ENCODE data around the gene AP1G2. TPM values are rescaled to one million over a fixed set of nuclear protein-coding genes. Genes with fewer than 3 reads are reported as not detected.

The AP1G2 gene
- total RNA-seq, 2 donors from 2014 or later, result 36.4 to 61.7 TPM

- Histone ChIP-seq H3K27ac (no peak overlapping the region), H3K4me1 (ENCODE audit: control insufficient read depth in 1 of 2, low read depth in 2 of 2) (peaks cover 0 to 4% of the 10 kb centered on the region in 2 donors), H3K36me3 (no peaks in the 10 kb centered on the region), H3K4me3 (no peak overlapping the region), H3K9me3 (no peaks in the 10 kb centered on the region), H3K27me3 (replicated peaks; ENCODE audit: insufficient read depth) (peaks cover 5% of the 10 kb centered on the region)
- DNase-seq (ENCODE audit: low spot score) (no peak), ATAC-seq (ENCODE audit: insufficient number of reproducible peaks, low FRiP score, low read depth) (no peak)
- no peak for TF ChIP-seq CTCF (IDR thresholded peaks at IDR 0.05)
Measured at GRCh38 chr14:23582906-23583760, 15.5 kb upstream of the AP1G2 start.

GRCh38 chr14:23580948-23581281 lies 13.3 kb upstream of the AP1G2 start:
- H3K4me3 ChIP-seq, result no peak overlapping the region
- H3K4me1 ChIP-seq (ENCODE audit: control insufficient read depth in 1 of 2, low read depth in 2 of 2), result peaks cover 4 to 14% of the 10 kb centered on the region in 2 donors
- no peaks in the 10 kb centered on the region for H3K36me3 ChIP-seq
- no peak for TF ChIP-seq CTCF (IDR thresholded peaks at IDR 0.05)
- DNase-seq (ENCODE audit: low spot score), result no peak
- H3K9me3 ChIP-seq, result no peaks in the 10 kb centered on the region
- H3K27ac ChIP-seq, result no peak overlapping the region
- H3K27me3 ChIP-seq (replicated peaks; ENCODE audit: insufficient read depth), result peaks cover 16% of the 10 kb centered on the region
- no peak for ATAC-seq (ENCODE audit: insufficient number of reproducible peaks, low FRiP score, low read depth)

- ATAC-seq (ENCODE audit: insufficient number of reproducible peaks, low FRiP score, low read depth) (no peak), DNase-seq (ENCODE audit: low spot score) (no peak)
- peaks cover 16% of the 10 kb centered on the region for H3K27me3 ChIP-seq (replicated peaks; ENCODE audit: insufficient read depth)
- H3K4me1 ChIP-seq (ENCODE audit: control insufficient read depth in 1 of 2, low read depth in 2 of 2), result peaks cover 4 to 14% of the 10 kb centered on the region in 2 donors
- no peaks in the 10 kb centered on the region for H3K36me3 ChIP-seq
- H3K9me3 ChIP-seq, result no peaks in the 10 kb centered on the region
- no peak for TF ChIP-seq CTCF (IDR thresholded peaks at IDR 0.05)
- no peak overlapping the region for H3K27ac ChIP-seq
- no peak overlapping the region for H3K4me3 ChIP-seq
Measured at GRCh38 chr14:23580152-23580926, 12.7 kb upstream of the AP1G2 start.

GRCh38 chr14:23579739-23580138 lies 12.1 kb upstream of the AP1G2 start:
- Histone ChIP-seq H3K36me3 (no peaks in the 10 kb centered on the region), H3K27me3 (replicated peaks; ENCODE audit: insufficient read depth) (peaks cover 16% of the 10 kb centered on the region), H3K4me3 (no peak overlapping the region), H3K9me3 (no peaks in the 10 kb centered on the region), H3K4me1 (ENCODE audit: control insufficient read depth in 1 of 2, low read depth in 2 of 2) (peaks cover 4 to 14% of the 10 kb centered on the region in 2 donors), H3K27ac (no peak overlapping the region)
- ATAC-seq (ENCODE audit: insufficient number of reproducible peaks, low FRiP score, low read depth) (no peak), DNase-seq (ENCODE audit: low spot score) (no peak)
- no peak for TF ChIP-seq CTCF (IDR thresholded peaks at IDR 0.05)

- ATAC-seq (ENCODE audit: insufficient number of reproducible peaks, low FRiP score, low read depth), result no peak
- no peak overlapping the region for H3K27ac ChIP-seq
- H3K36me3 ChIP-seq, result no peaks in the 10 kb centered on the region
- no peak for DNase-seq (ENCODE audit: low spot score)
- H3K4me3 ChIP-seq, result no peak overlapping the region
- no peak for TF ChIP-seq CTCF (IDR thresholded peaks at IDR 0.05)
- H3K9me3 ChIP-seq, result no peaks in the 10 kb centered on the region
- H3K4me1 ChIP-seq (ENCODE audit: control insufficient read depth in 1 of 2, low read depth in 2 of 2), result peaks cover 4 to 14% of the 10 kb centered on the region in 2 donors
- H3K27me3 ChIP-seq (replicated peaks; ENCODE audit: insufficient read depth), result peaks cover 16% of the 10 kb centered on the region
Measured at GRCh38 chr14:23579311-23579630, 11.7 kb upstream of the AP1G2 start.

All from thoracic aorta (tissue), 2 donors.